Dendritic cell treated with granulocyte-macrophage colony-stimulating factor and Interleukin-4, amounts not matched to agents 40 ng/mL and 50 ng/mL, for 4 days (primary cell): ENCODE results near the gene JADE3.

Experiments
- H3K27ac Mint-ChIP-seq: one replicate; pipeline ENCODE4 v1.8.0; 2022; ENCODE audit warnings: mild to moderate bottlenecking, mixed read lengths
- H3K27me3 Mint-ChIP-seq: one replicate; pipeline ENCODE4 v1.8.0; 2022; ENCODE audit warnings: mild to moderate bottlenecking, mixed read lengths
- H3K36me3 Mint-ChIP-seq: one replicate; pipeline ENCODE4 v1.8.0; 2022; ENCODE audit warnings: low read depth, mixed read lengths
- H3K4me1 Mint-ChIP-seq: one replicate; pipeline ENCODE4 v1.8.0; 2022; ENCODE audit warnings: low read depth, mixed read lengths
- H3K4me3 Mint-ChIP-seq: one replicate; pipeline ENCODE4 v1.8.0; 2022; ENCODE audit warnings: mild to moderate bottlenecking, moderate library complexity, mixed read lengths
- H3K9me3 Mint-ChIP-seq: one replicate; pipeline ENCODE4 v1.8.0; 2022; ENCODE audit warnings: mixed read lengths
- intact Hi-C: fragments of 100-400 bp; cut with micrococcal nuclease; formaldehyde crosslinking; loops from one replicate; pipeline ENCODE4 v1.15.0; 2022

Gene JADE3

DNA sequence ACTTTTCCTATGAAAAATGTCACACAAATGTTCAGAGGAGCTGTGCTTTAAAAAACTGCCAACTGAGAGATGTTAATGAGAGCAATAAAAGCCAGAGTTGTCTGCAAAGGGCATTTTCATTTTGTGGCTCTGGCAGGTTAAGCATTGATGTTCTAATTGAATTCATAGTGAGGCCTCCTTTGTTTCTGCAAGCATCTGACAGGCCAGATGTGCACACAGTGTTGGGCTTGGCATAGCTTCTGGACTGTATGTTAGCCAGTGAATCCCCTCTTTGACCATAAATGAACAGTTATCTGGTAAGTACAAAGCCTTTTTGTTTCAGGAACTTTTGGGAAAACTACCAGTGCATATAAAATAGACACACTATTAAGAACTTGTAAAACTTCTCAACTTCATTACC lies 81.9 kb downstream of the JADE3 start:
- Mint-ChIP-seq H3K4me3 (no peak overlapping the region), H3K4me1 (no peaks in the 10 kb centered on the region)
- intact Hi-C loops, result no loop called here

DNA sequence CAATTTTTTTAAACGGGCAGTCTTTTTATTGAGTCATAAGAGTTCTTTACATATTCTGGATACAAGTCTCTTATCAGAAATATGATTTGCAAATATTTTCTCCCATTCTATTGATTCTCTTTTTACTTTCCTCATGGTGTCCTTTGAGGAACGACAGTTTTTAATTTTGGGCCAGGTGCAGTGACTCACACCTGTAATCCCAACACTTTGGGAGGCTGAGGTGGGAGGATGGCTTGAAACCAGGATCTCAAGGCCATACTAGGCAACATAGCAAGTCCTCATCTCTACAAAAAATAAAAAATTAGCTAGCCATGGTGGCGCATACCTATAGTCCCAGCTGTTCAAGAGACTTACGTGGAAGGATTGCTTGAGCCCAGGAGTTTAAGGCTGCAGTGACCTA lies 99.9 kb downstream of the JADE3 start:
- H3K36me3 Mint-ChIP-seq, result no peaks in the 10 kb centered on the region
- no peaks in the 10 kb centered on the region for H3K4me1 Mint-ChIP-seq
- no peak overlapping the region for H3K27ac Mint-ChIP-seq
- intact Hi-C loops, result no loop called here
- H3K4me3 Mint-ChIP-seq, result no peak overlapping the region
- H3K9me3 Mint-ChIP-seq, result no peaks in the 10 kb centered on the region
- no peaks in the 10 kb centered on the region for H3K27me3 Mint-ChIP-seq

More for the DNA sequence above, 81.9 kb downstream of the JADE3 start:
- no peak overlapping the region for H3K27ac Mint-ChIP-seq
- H3K27me3 Mint-ChIP-seq, result no peaks in the 10 kb centered on the region
- peaks cover 5% of the 10 kb centered on the region for H3K36me3 Mint-ChIP-seq
- H3K9me3 Mint-ChIP-seq, result no peaks in the 10 kb centered on the region

DNA sequence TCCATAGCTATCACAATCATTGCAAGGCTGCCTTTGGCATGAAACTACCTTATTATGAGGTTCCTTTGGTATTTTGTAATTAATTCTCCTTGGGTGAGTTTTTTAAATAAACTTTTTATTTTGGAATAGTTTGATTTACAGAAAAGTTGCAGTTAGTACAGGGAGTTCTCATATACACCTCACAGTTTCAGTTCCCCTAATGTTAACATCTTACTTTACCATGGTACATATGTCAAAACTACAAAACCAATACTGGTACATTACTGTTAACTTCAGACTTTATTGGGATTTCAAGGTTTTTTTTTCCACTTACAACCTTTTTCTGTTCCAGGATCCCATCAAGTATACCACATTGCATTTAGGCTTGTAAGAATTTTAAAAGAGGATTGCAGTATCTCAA lies 114.0 kb downstream of the JADE3 start:
- Mint-ChIP-seq H3K36me3 (no peaks in the 10 kb centered on the region), H3K4me3 (no peak overlapping the region), H3K4me1 (no peaks in the 10 kb centered on the region), H3K9me3 (no peaks in the 10 kb centered on the region), H3K27ac (no peak overlapping the region), H3K27me3 (no peaks in the 10 kb centered on the region)
- intact Hi-C loops, result loop anchor here (10.0 kb wide), 1 partner anchor 121 kb away; no protein-coding TSS in a partner anchor

DNA sequence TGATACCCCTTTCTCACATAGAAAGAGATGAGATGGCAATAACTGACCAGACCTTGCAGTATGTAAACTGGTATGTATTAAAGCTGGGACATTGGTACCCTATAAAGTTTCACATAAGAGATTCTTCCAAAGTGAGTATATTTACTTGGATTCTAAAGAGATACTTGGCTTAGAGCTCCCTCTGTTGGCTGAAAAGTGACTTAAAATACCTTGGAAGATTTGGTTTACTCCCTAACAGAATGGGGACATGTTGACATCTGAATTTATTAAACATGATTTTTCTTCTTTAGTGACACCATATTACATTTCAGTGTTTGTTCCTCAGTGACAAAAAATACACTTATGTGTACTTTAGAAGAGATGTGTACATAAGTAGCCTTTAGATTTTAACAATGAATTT lies 118.1 kb downstream of the JADE3 start:
- no peak overlapping the region for H3K4me3 Mint-ChIP-seq
- no peaks in the 10 kb centered on the region for H3K9me3 Mint-ChIP-seq
- no peaks in the 10 kb centered on the region for H3K4me1 Mint-ChIP-seq
- intact Hi-C loops, result loop anchor here (5.0 kb wide), 1 partner anchor 228 kb away; no protein-coding TSS in a partner anchor
- no peak overlapping the region for H3K27ac Mint-ChIP-seq
- H3K27me3 Mint-ChIP-seq, result no peaks in the 10 kb centered on the region
- no peaks in the 10 kb centered on the region for H3K36me3 Mint-ChIP-seq

DNA sequence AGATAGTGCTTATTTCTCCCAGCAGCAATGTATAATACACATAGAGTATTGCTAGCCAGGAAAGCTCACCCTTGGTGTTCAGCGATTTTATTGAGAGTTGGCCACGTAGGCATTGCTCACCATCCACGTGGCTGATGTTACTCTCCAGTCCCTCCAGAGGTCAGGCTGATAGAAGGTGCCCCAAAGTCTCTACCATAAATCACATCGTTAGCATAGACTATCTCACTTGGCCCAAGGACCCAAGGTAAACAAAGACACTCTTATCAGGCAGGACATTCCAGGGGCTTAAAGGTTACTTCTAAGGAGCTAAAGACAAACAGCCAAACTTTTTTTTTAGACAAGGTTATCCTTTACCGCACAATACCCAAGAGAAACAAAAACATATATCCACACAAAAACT lies 135.8 kb downstream of the JADE3 start:
- Mint-ChIP-seq H3K36me3 (no peaks in the 10 kb centered on the region), H3K9me3 (peaks cover 9% of the 10 kb centered on the region), H3K4me1 (no peaks in the 10 kb centered on the region)

DNA sequence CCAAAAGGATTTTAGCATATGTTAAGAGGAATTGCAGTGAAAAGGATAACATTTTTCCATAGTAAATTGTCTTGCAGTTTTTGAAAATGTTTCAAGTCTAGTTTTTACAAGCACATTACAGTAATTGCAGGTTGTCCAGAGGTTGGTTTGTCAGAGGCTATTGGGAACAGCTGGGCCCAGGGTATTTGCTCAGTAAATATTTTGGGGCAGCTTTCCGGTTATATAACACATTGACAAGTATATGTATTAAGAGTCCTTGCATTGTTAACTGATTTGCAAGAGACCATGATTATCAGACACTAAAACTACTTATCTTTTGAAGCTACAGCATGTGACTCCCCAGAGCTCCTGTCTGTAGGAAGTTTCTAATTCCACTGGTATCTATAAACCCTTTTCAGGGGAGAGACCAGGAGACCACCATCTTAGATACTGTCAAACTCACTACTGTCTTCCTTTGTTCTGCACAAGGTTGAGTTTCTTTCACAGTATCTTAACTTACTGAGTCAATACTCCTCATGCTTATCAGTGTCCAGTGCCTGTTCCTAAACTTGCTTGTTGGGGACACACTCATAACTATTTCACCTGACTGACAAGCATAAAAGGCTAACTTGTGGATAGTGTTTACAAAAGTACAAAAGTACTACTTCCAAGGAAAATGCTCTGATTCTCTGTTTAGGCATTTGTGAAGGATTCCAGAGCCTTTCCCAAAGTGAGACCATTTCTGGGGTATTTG lies 147.1 kb downstream of the JADE3 start:
- intact Hi-C loops, result no loop called here
- Mint-ChIP-seq H3K27ac (no peak overlapping the region), H3K9me3 (no peaks in the 10 kb centered on the region), H3K4me1 (no peaks in the 10 kb centered on the region), H3K4me3 (no peak overlapping the region), H3K27me3 (no peaks in the 10 kb centered on the region), H3K36me3 (no peaks in the 10 kb centered on the region)

More for the DNA sequence above, 135.8 kb downstream of the JADE3 start:
- Mint-ChIP-seq H3K27me3 (no peaks in the 10 kb centered on the region), H3K4me3 (no peak overlapping the region), H3K27ac (no peak overlapping the region)
- intact Hi-C loops, result no loop called here

DNA sequence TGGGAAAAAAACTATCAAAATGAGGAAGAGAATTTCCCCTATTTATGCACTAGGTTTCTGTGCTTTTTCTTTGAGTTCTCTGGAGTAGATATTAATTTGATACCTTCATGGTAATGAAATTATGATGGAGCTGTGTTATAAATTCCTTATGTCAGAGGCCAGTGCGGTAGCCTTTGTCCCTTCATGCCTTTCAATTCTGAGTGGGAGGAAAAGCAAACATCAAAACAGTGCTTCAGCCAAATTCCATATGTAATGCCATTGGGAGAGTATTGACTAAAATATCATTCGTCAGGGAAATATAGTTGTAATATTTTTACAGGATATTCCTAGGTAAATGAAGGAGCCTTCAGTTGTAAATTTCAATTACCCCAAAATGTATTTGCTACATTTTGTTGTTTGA lies 148.5 kb downstream of the JADE3 start:
- Mint-ChIP-seq H3K9me3 (no peaks in the 10 kb centered on the region), H3K4me1 (no peaks in the 10 kb centered on the region), H3K4me3 (no peak overlapping the region), H3K36me3 (no peaks in the 10 kb centered on the region), H3K27ac (no peak overlapping the region), H3K27me3 (no peaks in the 10 kb centered on the region)
- intact Hi-C loops, result no loop called here

DNA sequence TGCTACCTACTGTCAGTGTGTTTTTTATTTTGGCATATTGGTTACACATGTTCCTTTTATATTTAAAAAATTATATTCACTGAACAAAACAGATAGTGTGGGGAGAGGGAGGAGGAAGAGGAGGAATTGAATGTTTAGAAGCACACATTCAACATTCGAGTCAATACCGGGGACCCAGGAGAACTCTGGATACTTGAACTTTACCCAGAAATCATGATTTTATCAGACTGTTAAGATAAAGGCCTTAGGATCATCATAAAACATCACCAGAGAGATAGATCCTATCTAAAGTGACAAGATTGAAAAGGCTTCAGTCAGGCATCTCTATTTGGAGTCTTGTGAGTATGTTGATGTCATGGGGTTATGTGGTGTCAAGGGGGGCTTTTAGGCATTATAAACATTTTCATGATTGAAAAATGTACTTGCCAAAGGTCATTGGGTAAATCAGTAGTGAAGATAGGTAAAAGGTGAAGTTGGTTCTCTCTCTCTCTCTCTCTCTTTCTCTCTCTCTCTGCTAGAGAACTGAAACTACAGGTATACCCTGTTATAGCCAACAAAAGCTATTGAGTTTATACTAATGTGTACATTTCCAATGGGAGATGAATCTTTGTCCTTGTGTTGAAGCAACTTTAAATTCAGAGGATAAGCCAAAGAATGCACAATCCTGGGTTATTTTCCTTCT lies 149.2 kb downstream of the JADE3 start:
- H3K4me3 Mint-ChIP-seq, result no peak overlapping the region
- H3K36me3 Mint-ChIP-seq, result no peaks in the 10 kb centered on the region
- H3K9me3 Mint-ChIP-seq, result no peaks in the 10 kb centered on the region
- H3K4me1 Mint-ChIP-seq, result no peaks in the 10 kb centered on the region
- H3K27me3 Mint-ChIP-seq, result no peaks in the 10 kb centered on the region
- no peak overlapping the region for H3K27ac Mint-ChIP-seq
- intact Hi-C loops, result no loop called here

DNA sequence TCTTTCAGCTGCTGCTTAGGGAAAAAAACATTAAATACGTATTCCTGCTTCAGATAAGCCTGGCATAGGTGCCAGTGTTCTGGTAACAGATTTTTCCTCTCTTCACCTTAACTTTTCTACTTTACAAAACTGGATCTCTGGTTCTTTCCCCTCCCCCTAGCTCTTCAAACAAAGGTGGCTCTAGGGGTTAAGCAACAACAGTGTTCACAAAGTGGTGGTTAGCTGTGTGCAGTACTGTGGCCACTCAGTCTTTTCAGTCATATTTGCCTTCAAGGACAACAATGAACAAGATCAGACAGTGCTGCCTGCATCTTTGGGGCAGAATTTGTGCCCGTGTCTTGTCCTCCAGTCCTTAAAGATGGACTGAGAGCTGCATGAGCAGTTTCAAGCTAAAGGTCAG lies 151.0 kb downstream of the JADE3 start:
- H3K27me3 Mint-ChIP-seq, result no peaks in the 10 kb centered on the region
- no peak overlapping the region for H3K4me3 Mint-ChIP-seq
- H3K4me1 Mint-ChIP-seq, result no peaks in the 10 kb centered on the region
- no peaks in the 10 kb centered on the region for H3K36me3 Mint-ChIP-seq
- H3K27ac Mint-ChIP-seq, result no peak overlapping the region
- intact Hi-C loops, result no loop called here
- H3K9me3 Mint-ChIP-seq, result no peaks in the 10 kb centered on the region

DNA sequence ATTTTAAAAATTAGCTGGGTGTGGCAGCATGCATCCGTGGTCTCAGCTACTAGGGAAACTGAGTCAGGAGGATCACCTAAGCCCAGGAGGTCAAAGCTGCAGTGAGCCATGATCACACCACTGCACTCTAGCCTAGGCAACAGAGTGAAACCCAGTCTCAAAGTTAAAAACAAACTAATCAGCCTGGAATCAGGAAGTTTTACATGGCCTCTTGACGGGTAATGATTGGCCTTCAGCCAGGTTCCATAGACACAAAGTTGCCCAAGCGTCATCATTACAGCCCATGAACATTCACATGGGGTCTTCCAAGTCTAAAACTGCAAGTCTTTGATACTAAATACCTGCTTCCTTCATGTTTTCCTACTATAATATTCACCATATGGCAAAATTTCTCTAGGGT lies 156.0 kb downstream of the JADE3 start:
- Mint-ChIP-seq H3K4me3 (no peak overlapping the region), H3K36me3 (no peaks in the 10 kb centered on the region), H3K27ac (no peak overlapping the region), H3K4me1 (no peaks in the 10 kb centered on the region), H3K27me3 (no peaks in the 10 kb centered on the region), H3K9me3 (no peaks in the 10 kb centered on the region)
- intact Hi-C loops, result no loop called here

DNA sequence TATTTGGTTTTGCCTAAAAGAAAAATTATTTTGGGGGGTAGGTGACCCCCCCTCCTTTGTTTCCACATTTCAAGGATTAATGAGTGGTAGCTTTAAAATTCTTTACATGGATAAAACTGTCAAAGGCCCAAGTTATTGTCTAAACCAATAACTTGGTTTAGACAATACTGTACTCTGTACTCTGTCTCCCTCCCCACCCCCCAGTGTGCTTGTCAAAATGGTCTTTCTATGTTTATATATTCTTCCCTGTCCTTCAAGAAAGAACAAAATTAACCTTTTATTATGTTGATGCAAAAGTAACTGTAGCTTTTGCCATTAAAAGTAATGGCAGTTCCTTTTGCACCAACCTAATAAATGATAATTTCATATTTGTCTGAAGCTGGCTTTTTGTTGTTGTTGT lies 156.5 kb downstream of the JADE3 start:
- Mint-ChIP-seq H3K9me3 (no peaks in the 10 kb centered on the region), H3K36me3 (no peaks in the 10 kb centered on the region)
- intact Hi-C loops, result no loop called here

DNA sequence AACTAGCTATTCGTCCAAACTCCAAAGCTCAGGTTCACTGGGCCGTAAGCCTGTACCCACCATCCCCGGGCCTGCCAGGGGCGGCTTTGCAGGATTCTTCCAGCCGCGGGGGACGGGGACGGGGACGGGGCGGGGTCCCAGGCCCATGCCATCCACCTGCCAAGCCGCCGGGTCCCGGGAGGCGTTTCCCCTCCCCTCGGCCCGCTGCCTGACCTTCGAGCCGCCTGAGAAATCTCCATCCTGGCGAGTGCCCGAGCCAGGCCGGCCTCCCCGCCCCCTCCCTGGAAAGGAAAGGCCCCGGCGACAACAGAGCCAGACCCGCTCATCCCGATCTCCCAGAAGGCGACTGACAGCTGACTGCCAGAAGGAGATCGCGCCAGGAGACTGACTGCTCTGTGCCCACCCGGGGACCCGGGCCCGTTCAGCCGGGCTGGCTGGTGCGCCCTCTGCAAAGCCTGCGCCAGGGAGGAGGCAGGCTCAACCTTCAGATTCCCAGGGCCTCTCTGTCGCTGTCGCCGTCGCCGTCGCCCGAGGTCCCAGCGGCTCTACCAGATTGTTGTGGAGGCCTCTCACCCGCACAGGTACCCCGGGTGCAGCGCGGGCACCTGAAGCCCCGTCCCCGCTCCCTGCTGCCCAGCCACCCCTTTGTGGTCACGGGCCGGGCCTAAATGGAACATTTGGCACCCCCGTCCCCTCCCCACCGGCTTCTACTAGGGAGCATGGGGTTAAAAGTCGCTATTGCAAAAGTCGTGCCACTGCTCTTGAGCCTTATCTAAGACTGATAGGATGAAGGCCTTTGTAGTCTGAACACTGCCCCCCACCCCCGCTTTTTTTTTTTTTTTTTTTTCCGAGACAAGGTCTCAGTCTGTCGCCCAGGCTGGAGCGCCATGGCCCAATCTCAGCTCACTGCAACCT lies 166.2 kb downstream of the JADE3 start, which contains the start of gene RGN:
RGN (plus strand) TSS at position 315 of the 915 bp plus-strand sequence. CDS start 2,702 bp downstream, outside the sequence.
- no peaks in the 10 kb centered on the region for H3K4me1 Mint-ChIP-seq
- H3K27me3 Mint-ChIP-seq, result no peaks in the 10 kb centered on the region
- H3K4me3 Mint-ChIP-seq, result no peak within 1 kb of the TSS
- H3K27ac Mint-ChIP-seq, result no peak within 1 kb of the TSS
- H3K9me3 Mint-ChIP-seq, result no peaks in the 10 kb centered on the region
- intact Hi-C loops, result no loop called here
- no peaks in the 10 kb centered on the region for H3K36me3 Mint-ChIP-seq

More for the DNA sequence above, 156.5 kb downstream of the JADE3 start:
- Mint-ChIP-seq H3K4me1 (no peaks in the 10 kb centered on the region), H3K27ac (no peak overlapping the region), H3K27me3 (no peaks in the 10 kb centered on the region), H3K4me3 (no peak overlapping the region)

DNA sequence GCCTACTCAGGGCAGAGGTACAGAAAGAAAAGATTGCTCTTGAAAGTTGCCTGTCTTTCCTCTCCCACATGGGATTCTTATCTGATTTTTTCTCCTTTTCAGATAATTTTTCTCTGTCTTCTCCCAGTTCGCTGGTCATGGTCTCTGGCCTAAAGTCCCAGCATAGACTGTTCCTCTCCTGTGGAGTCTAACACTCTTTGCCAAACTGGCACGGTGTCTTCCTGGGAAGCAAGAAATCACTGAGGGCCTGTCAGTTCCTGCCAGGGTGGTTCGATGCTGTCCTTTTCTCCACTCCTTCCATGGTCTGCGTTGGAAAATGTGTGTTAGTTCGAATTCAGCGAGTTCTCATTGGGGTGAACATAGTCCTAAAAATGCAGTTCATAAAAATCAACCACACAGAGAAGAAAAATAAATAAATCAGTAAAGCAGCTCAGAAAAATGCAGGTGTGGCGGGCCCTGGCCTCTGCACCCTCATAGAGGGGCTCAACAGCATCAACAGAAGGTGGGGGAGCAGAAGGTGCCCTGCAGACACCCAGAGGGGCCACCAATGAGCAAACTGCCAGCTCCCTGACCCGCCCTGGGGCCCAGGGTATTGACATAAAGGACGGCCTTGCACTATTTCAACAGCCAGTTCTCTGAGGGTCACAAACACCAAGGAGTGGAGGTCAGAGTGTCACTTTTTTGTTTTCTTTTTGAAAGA lies 168.1 kb downstream of the JADE3 start:
- intact Hi-C loops, result no loop called here
- H3K36me3 Mint-ChIP-seq, result no peaks in the 10 kb centered on the region
- no peaks in the 10 kb centered on the region for H3K9me3 Mint-ChIP-seq
- no peak overlapping the region for H3K4me3 Mint-ChIP-seq
- no peaks in the 10 kb centered on the region for H3K4me1 Mint-ChIP-seq
- H3K27me3 Mint-ChIP-seq, result no peaks in the 10 kb centered on the region
- H3K27ac Mint-ChIP-seq, result no peak overlapping the region
